Adipocyte (in vitro differentiated cells): ENCODE results near the gene IL17RB.

Experiments
- DNase-seq: peaks from one replicate; pipeline ENCODE4 v3.0.0-alpha.2; 2015; ENCODE audit warnings: low read depth
- H3K27me3 ChIP-seq: replicated peaks from 2 replicates; pipeline ENCODE4 v1.7.0; 2013; ENCODE audit warnings: mild to moderate bottlenecking, low read length, moderate library complexity; ENCODE audit not compliant: control insufficient read depth, insufficient read depth
- H3K36me3 ChIP-seq: 2 replicates; pipeline ENCODE4 v1.7.0; 2013; ENCODE audit warnings: low read length, mild to moderate bottlenecking, moderate library complexity; ENCODE audit not compliant: control insufficient read depth, insufficient read depth, severe bottlenecking
- H3K4me1 ChIP-seq: 2 replicates; pipeline ENCODE4 v1.7.0; 2013; ENCODE audit warnings: mild to moderate bottlenecking, low read length, moderate library complexity; ENCODE audit not compliant: control insufficient read depth, insufficient read depth
- H3K4me3 ChIP-seq: 2 replicates; pipeline ENCODE4 v1.7.0; 2013; ENCODE audit warnings: mild to moderate bottlenecking, low read length, moderate library complexity
- H3K9ac ChIP-seq: 2 replicates; pipeline ENCODE4 v1.7.0; 2013; ENCODE audit warnings: mild to moderate bottlenecking, low read length, moderate library complexity
- H3K9me3 ChIP-seq: 2 replicates; pipeline ENCODE4 v1.7.0; 2013; ENCODE audit warnings: mild to moderate bottlenecking, low read length, moderate library complexity; ENCODE audit not compliant: control insufficient read depth

The IL17RB gene

DNA sequence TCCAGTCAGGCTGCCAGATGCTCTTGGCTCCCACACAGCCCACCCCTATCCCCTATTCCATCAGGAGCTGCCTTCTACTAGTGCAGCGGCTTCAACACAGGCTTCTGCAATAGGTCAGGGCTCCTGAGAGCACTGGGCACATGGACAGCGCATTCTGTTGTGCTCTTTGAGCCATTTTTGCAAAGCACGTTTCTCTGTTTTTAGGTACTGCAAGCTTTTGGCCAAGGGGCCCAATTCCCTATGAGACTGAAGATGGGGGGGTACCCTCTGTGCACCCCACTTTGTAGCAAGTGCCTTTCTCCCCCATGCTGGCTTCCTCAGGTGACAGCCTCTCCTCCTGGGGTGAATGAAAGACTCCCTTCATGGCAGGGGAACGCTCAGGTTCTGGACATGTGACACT is 31.3 kb upstream of the IL17RB start:
- no peaks in the 10 kb centered on the region for H3K4me1 ChIP-seq
- H3K27me3 ChIP-seq = peaks cover 13% of the 10 kb centered on the region
- no peaks in the 10 kb centered on the region for H3K36me3 ChIP-seq
- no peak overlapping the region for H3K9ac ChIP-seq
- H3K9me3 ChIP-seq = no peaks in the 10 kb centered on the region
- no peak overlapping the region for H3K4me3 ChIP-seq
- DNase-seq = no peak

DNA sequence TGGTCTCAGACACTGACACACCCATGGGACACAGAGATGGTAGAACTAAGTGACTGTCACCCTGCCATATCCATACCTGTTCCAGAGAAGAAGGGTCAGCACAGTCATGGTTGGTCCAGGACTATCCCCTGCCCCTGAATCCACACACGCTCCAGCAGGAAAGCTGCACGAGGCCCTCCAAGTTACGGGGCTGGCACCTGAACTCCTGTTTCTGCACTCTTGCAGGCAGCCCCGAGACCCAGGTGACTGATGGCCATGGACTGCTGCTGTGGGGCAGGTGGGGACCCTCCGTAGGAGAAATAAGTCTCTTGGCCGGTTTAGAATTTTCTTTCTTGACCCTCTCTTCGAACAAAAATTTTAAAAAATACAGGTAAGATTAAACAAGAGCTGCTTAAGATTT is 30.7 kb upstream of the IL17RB start:
- H3K4me1 ChIP-seq = no peaks in the 10 kb centered on the region
- no peak for DNase-seq
- no peak overlapping the region for H3K9ac ChIP-seq
- no peaks in the 10 kb centered on the region for H3K36me3 ChIP-seq
- H3K4me3 ChIP-seq = no peak overlapping the region
- H3K9me3 ChIP-seq = no peaks in the 10 kb centered on the region
- H3K27me3 ChIP-seq = peaks cover 13% of the 10 kb centered on the region

DNA sequence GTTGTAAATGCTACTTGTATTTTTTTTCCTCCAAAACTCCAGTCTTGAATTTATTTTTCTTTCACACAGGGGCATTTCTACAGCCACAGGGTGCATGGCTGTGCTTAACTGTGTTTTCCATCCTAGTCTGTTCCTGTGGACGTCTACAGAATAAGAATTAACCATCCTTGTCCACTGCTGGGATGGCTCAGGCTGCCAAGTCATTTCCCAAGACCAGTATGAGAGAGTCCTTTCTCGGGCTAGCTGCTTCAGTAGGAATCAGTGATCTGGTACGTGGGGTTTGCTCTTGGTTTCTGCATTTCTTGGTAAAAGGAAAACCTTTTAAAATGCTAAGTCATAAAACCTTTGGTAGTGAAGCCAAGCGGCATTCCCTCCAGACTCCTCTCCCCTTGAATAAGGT is 29.9 kb upstream of the IL17RB start:
- H3K9ac ChIP-seq = no peak overlapping the region
- no peaks in the 10 kb centered on the region for H3K4me1 ChIP-seq
- H3K4me3 ChIP-seq = no peak overlapping the region
- no peak for DNase-seq
- peaks cover 13% of the 10 kb centered on the region for H3K27me3 ChIP-seq
- no peaks in the 10 kb centered on the region for H3K36me3 ChIP-seq
- no peaks in the 10 kb centered on the region for H3K9me3 ChIP-seq

DNA sequence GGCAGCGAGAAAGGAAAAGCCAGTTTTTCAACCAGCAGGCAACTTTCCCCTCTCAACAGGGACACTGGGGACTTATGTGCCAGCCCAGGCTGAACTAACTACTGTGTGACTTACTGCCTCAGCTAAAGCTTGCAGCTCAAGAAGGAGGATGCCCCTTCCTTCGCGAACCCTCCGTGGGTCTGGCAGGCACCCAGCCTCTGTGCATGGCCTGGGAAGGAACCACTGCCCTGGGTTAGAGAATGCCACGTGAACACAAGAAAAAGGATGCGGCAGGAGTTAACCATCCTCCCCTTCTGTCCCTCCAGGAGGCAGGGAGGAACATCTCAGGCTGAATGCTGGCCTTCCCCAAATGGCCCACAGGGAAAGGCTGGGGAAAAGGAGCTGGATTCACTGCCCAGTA is 29.2 kb upstream of the IL17RB start:
- no peak for DNase-seq
- no peak overlapping the region for H3K9ac ChIP-seq
- no peak overlapping the region for H3K4me3 ChIP-seq
- H3K4me1 ChIP-seq = no peaks in the 10 kb centered on the region
- H3K27me3 ChIP-seq = peaks cover 13% of the 10 kb centered on the region
- H3K9me3 ChIP-seq = no peaks in the 10 kb centered on the region
- H3K36me3 ChIP-seq = no peaks in the 10 kb centered on the region

DNA sequence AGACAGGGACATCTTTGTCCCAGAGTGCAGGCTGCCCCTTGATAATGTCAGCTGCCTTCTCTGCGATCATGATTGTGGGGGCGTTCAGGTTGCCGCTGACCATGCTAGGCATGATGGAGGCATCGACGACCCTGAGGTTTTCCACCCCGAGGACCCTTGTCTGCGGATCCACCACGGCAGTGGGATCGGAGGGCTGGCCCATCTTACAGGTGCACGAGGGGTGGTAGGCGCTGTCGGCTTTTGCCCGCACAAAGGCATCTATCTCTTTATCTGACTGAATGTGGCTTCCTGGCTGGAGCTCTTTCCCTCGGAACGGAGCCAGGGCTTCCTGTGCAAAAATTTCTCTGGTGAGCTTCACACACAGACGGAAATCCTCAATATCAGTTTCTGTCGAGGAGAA is 28.6 kb upstream of the IL17RB start:
- H3K4me1 ChIP-seq = no peaks in the 10 kb centered on the region
- H3K27me3 ChIP-seq = peaks cover 13% of the 10 kb centered on the region
- H3K9ac ChIP-seq = no peak overlapping the region
- no peak overlapping the region for H3K4me3 ChIP-seq
- H3K36me3 ChIP-seq = no peaks in the 10 kb centered on the region
- H3K9me3 ChIP-seq = no peaks in the 10 kb centered on the region
- DNase-seq = no peak

DNA sequence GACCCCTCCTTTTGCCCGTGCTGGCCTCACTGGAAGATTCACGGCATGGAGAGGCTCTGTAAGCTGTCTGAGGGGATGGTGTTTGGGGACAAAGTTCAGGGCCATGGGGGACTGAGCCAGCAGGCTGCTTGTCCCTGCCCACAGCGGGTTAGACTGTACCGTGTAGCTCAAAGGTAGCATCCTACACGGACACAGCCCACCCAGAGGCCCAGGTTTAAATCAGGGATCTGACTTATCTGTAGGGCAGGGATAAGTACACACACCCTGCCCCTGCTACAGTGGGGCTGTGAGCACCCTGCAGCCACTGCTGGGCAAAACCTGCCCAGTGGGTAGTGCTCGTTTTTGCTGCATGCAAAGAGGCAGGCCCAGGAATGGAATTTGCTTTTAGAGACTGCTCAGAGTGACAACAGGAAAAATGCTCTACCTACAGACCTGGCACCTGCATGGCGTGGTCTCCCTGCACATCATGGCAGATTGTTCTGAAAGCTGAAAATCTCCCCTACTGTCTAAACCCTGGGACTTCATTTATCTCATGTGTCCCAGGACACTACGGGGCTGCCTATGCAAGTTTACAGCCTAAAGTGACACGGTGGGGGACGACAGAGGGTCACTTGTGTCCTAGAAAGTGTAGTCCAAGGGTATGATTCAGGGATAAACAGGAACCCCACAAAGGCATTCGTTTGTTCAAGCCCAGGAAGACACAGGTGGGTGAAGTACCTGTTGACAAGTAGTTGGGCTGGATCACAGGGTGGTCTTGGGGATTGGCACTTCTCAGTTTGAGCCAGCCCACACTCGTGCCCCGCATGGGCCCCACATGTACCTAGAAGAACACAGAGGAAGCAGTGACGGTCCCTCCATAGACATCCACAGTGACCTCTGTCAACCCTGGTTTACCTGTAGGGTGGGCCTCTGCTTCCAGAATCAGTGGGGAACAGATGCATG is 27.9 kb upstream of the IL17RB start:
- no peak for DNase-seq
- no peaks in the 10 kb centered on the region for H3K9me3 ChIP-seq
- peaks cover 13% of the 10 kb centered on the region for H3K27me3 ChIP-seq
- H3K4me1 ChIP-seq = no peaks in the 10 kb centered on the region
- no peak overlapping the region for H3K4me3 ChIP-seq
- H3K36me3 ChIP-seq = no peaks in the 10 kb centered on the region
- H3K9ac ChIP-seq = no peak overlapping the region

DNA sequence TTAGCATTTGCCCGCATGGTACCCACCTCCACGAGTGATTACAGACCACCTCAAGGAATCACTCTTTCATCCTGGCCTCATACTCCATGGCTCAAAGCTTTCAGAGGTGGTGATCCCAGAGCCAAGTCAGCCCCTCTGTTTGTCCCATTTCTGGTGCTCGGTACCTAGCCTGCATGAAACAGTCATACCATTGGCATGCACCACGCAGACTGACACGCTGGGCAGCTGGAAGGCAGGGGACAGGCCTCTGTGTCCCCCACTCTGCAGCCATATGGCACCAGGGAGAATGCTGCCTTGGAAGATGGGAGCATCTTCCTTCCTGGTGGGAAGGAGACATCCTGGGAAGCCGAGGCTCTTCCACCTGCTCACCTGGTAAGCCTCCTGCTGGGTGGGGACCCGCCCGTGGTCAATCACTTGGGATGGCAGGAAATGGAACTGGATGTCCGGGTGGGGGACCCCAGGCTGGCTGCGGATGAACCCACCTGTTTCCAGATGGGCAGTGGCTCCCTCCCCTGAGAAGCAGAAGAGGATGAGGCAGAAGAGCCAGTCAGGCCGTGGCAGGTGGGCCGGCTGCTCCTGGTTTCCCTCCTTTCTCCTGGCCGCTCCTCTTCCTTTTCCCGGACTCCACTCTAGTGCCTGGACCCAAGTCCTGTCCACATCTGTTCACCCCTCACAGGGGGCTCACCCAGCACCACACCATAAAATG is 27.1 kb upstream of the IL17RB start:
- DNase-seq = no peak
- Histone ChIP-seq H3K4me1 (no peaks in the 10 kb centered on the region), H3K9me3 (no peaks in the 10 kb centered on the region), H3K9ac (no peak overlapping the region), H3K4me3 (no peak overlapping the region), H3K36me3 (no peaks in the 10 kb centered on the region), H3K27me3 (peaks cover 13% of the 10 kb centered on the region)

DNA sequence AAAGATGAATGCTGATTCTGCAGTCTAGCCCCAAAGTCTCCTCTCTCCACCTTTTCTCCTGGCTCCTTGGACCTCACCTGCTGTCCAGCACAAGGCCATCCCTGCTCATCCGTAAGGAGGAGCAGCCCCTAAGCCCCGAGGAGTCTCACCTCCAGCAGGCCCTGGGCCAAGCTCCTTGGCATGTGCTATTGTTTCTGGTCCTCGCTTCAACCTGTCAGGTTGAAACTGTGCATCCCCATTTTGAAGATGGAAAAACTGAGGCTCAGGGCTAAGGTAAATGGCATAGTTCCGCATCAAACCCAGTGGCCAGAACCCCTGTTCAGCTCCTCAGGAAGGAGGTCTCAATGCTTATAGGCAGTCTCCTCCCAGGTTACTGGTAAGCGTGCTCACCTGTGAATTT is 26.3 kb upstream of the IL17RB start:
- H3K4me3 ChIP-seq = no peak overlapping the region
- peaks cover 13% of the 10 kb centered on the region for H3K27me3 ChIP-seq
- DNase-seq = no peak
- no peaks in the 10 kb centered on the region for H3K4me1 ChIP-seq
- no peak overlapping the region for H3K9ac ChIP-seq
- no peaks in the 10 kb centered on the region for H3K9me3 ChIP-seq
- no peaks in the 10 kb centered on the region for H3K36me3 ChIP-seq

DNA sequence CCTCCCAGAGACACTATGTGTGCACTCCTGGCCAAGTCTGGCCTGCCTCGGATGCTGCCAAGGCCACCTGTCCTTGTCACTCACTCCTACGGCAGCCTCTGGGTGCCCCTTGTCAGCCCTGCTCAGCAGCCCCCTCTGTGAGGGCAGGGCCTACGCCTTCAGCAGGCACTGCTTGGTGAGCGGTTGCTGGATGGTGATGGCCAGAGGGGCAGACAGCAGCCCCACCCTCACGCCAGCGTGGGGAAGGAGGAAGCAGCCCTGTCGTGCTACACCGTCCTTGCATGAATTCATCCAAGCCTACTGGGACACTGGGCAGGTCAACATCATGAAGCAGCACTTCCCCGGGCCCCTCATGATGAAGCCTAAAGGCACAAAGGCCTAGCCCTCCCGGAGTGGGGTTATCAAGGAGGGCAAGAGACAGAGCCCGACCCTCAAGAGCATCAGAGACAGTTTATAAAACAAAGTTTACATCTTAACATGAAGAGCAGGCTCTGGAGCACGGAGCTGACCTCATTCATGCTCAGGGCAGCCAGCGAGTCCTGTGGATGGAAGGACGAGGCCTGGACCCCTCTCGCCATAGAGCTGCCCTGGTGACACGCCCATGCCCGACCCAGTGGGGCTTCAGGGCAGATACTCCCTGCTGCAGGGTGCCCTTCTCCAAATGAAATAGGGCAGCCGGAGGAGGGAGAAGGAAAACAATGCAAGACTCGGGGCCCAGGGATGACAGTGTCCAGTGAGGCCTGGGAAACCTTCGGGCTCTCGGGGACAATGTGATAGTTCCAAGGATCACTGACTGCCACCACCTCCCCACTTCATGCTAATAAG is 25.4 kb upstream of the IL17RB start:
- DNase-seq = no peak
- Histone ChIP-seq H3K27me3 (peaks cover 13% of the 10 kb centered on the region), H3K9ac (no peak overlapping the region), H3K9me3 (no peaks in the 10 kb centered on the region), H3K36me3 (no peaks in the 10 kb centered on the region), H3K4me1 (no peaks in the 10 kb centered on the region), H3K4me3 (no peak overlapping the region)

DNA sequence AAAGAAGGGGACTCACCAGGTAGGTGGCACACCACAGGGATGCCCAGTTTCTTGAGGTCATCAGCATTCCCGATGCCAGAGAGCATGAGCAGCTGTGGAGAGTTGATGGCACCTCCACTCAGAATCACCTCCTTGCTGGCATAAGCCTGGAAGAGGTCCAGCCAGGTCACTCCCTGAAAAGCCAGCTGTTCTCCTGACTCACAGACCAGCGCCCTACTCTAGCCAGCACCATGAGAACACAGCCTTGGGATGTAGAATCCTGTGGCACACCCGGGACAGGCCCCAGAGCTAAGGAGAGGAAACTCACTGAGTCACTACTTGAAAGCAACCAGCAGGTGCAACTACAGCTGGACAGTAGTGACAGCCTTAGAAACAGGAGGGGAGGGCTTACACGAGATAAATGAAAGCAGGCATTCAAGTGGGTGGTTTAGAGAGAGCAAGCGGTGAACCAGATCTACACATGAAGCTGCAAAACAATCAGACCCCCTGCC is 24.7 kb upstream of the IL17RB start:
- H3K9me3 ChIP-seq = no peaks in the 10 kb centered on the region
- no peak overlapping the region for H3K4me3 ChIP-seq
- no peak overlapping the region for H3K9ac ChIP-seq
- no peak for DNase-seq
- H3K27me3 ChIP-seq = peaks cover 13% of the 10 kb centered on the region
- H3K4me1 ChIP-seq = no peaks in the 10 kb centered on the region
- no peaks in the 10 kb centered on the region for H3K36me3 ChIP-seq

DNA sequence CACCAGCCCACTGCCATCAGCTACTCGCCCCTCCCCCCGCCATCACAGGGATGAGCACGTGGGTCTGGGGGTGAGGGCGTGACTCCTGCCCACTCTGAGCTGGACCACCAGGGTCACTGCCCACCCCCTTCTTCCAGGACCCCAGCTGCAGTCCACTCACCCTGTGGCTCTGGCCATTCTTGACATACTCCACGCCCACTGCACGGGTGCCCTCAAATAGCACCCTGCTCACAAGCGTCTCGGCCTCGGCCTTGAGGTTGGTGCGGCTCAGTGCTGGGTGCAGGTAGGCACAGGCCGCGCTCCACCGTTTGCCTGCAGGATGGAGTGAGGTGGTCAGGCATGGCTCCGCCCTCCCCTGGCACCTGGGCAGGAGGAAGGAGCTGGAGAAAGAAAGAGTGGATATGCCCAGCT is 24.0 kb upstream of the IL17RB start:
- Histone ChIP-seq H3K9ac (no peak overlapping the region), H3K4me3 (no peak overlapping the region), H3K9me3 (no peaks in the 10 kb centered on the region), H3K4me1 (no peaks in the 10 kb centered on the region), H3K36me3 (no peaks in the 10 kb centered on the region), H3K27me3 (peaks cover 13% of the 10 kb centered on the region)
- DNase-seq = no peak
